Activated effector memory CD4-positive, alpha-beta T cell treated with Interleukin-2 at 50 U/mL for 16 hours (primary cell): ENCODE results near the gene RPTOR.

Experiments
- DNase-seq: peaks from one replicate; pipeline ENCODE4 v3.0.0-alpha.2; 2020

RPTOR gene

GRCh38 chr17:80826346-80826954 lies 281.8 kb downstream of the RPTOR start:
- DNase-seq = no peak

GRCh38 chr17:80826955-80827645 lies 282.5 kb downstream of the RPTOR start:
- no peak for DNase-seq

- no peak for DNase-seq
Measured at GRCh38 chr17:80827646-80828643, 283.3 kb downstream of the RPTOR start.

GRCh38 chr17:80829166-80829813 lies 284.7 kb downstream of the RPTOR start:
- no peak for DNase-seq

GRCh38 chr17:80830020-80830780 lies 285.6 kb downstream of the RPTOR start:
- no peak for DNase-seq

GRCh38 chr17:80831491-80831890 lies 286.9 kb downstream of the RPTOR start:
- DNase-seq = no peak

GRCh38 chr17:80832266-80832676 lies 287.6 kb downstream of the RPTOR start:
- no peak for DNase-seq

GRCh38 chr17:80832888-80833583 lies 288.4 kb downstream of the RPTOR start:
- peak; percentile 66 for DNase-seq

- DNase-seq = no peak
Measured at GRCh38 chr17:80833952-80834892, 289.6 kb downstream of the RPTOR start.

GRCh38 chr17:80834893-80835275 lies 290.2 kb downstream of the RPTOR start:
- no peak for DNase-seq

GRCh38 chr17:80835816-80836657 lies 291.4 kb downstream of the RPTOR start:
- DNase-seq = no peak

- DNase-seq = no peak
Measured at GRCh38 chr17:80836658-80836965, 292.0 kb downstream of the RPTOR start.

GRCh38 chr17:80836971-80837481 lies 292.4 kb downstream of the RPTOR start:
- no peak for DNase-seq

- DNase-seq = no peak
Measured at GRCh38 chr17:80837711-80838110, 293.1 kb downstream of the RPTOR start.

- no peak for DNase-seq
Measured at GRCh38 chr17:80838311-80839025, 293.8 kb downstream of the RPTOR start.

GRCh38 chr17:80839026-80839345 lies 294.3 kb downstream of the RPTOR start:
- no peak for DNase-seq

- no peak for DNase-seq
Measured at GRCh38 chr17:80839511-80839941, 294.9 kb downstream of the RPTOR start.

- no peak for DNase-seq
Measured at GRCh38 chr17:80839970-80840369, 295.3 kb downstream of the RPTOR start.
